ENCODE measurements around the gene TMEM233.

TMEM233 gene

GRCh38 chr12:119594772-119595445, 1.3 kb downstream of the TMEM233 start:
- Histone ChIP-seq H3K36me3 (ENCODE audit: insufficient read depth, low read length) (no peaks in the 10 kb centered on the region), H3K4me3 (no peak overlapping the region), H3K27ac (no peak overlapping the region), H3K9ac (ENCODE audit: insufficient read length) (no peak overlapping the region), H3K9me3 (ENCODE audit: low read depth, low read length) (no peaks in the 10 kb centered on the region)
- TF ChIP-seq FOXP2 (optimal IDR thresholded peaks at IDR 0.05; ENCODE audit: control extremely low read depth, extremely low read length, insufficient read depth) (no peak), EZH2 (IDR thresholded peaks at IDR 0.05) (no peak), POLR2AphosphoS5 (IDR thresholded peaks at IDR 0.05; ENCODE audit: borderline replicate concordance, low read depth, low read length) (no peak)
- no peak for DNase-seq (ENCODE audit: low read depth, low spot score)

GRCh38 chr12:119598159-119598558, 4.6 kb downstream of the TMEM233 start:
- TF ChIP-seq FOXP2 (optimal IDR thresholded peaks at IDR 0.05; ENCODE audit: control extremely low read depth, extremely low read length, insufficient read depth) = no peak
- no peak for TF ChIP-seq POLR2AphosphoS5 (IDR thresholded peaks at IDR 0.05; ENCODE audit: borderline replicate concordance, low read depth, low read length)
- no peak for TF ChIP-seq EZH2 (IDR thresholded peaks at IDR 0.05)
- H3K27ac ChIP-seq = no peak overlapping the region
- no peak overlapping the region for H3K9ac ChIP-seq (ENCODE audit: insufficient read length)
- H3K4me3 ChIP-seq = no peak overlapping the region
- no peaks in the 10 kb centered on the region for H3K36me3 ChIP-seq (ENCODE audit: insufficient read depth, low read length)
- no peaks in the 10 kb centered on the region for H3K9me3 ChIP-seq (ENCODE audit: low read depth, low read length)
- no peak for DNase-seq (ENCODE audit: low read depth, low spot score)

- no peak overlapping the region for H3K27ac ChIP-seq
- TF ChIP-seq EZH2 (IDR thresholded peaks at IDR 0.05) (no peak), FOXP2 (optimal IDR thresholded peaks at IDR 0.05; ENCODE audit: control extremely low read depth, extremely low read length, insufficient read depth) (no peak), POLR2AphosphoS5 (IDR thresholded peaks at IDR 0.05; ENCODE audit: borderline replicate concordance, low read depth, low read length) (no peak)
These were observed 8.5 kb downstream of the TMEM233 start for GRCh38 chr12:119601877-119602733.

DNA sequence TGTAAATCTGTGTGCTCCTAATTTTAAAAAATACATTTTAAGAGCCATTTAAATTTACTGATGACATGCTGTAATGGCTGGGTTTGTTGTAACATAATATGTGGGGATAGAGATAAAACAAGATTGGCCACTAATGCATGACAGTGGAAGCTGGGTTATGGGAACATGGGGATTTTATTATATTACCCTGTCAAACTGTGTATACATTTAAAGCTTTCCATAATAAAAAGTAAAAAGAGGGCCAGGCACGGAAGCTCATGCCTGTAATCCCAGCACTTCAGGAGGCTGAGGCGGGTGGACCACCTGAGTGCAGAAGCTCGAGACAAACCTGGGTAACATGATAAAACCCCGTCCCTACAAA, 9.1 kb downstream of the TMEM233 start:
- no peaks in the 10 kb centered on the region for H3K9me3 ChIP-seq (ENCODE audit: low read depth, low read length)
- DNase-seq (ENCODE audit: low read depth, low spot score) = no peak

More at GRCh38 chr12:119601877-119602733, 8.5 kb downstream of the TMEM233 start:
- Histone ChIP-seq H3K9ac (ENCODE audit: insufficient read length) (no peak overlapping the region), H3K4me3 (no peak overlapping the region), H3K9me3 (ENCODE audit: low read depth, low read length) (no peaks in the 10 kb centered on the region), H3K36me3 (ENCODE audit: insufficient read depth, low read length) (no peaks in the 10 kb centered on the region)
- no peak for DNase-seq (ENCODE audit: low read depth, low spot score)

DNA sequence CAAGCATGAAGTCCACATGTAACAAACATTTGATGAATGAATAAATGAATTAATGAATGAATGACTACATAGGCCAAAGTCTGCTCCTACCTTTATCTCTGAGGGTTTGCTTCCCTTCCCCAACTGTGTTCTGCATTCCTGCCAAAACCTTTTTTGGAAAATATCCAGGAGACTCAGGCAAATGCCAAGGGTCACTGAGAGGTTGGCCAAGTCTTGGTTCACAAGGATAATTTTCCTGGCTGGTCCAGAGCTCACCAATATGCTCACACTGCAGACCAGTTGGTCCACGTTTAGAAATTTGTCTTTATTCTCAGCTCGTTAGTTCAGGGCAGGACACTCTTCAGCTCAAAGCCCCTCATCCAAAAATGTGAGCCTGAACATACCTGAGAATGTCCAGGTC, 10.2 kb downstream of the TMEM233 start:
- H3K36me3 ChIP-seq (ENCODE audit: insufficient read depth, low read length) = no peaks in the 10 kb centered on the region
- TF ChIP-seq POLR2AphosphoS5 (IDR thresholded peaks at IDR 0.05; ENCODE audit: borderline replicate concordance, low read depth, low read length) (no peak), FOXP2 (optimal IDR thresholded peaks at IDR 0.05; ENCODE audit: control extremely low read depth, extremely low read length, insufficient read depth) (no peak)
- no peaks in the 10 kb centered on the region for H3K9me3 ChIP-seq (ENCODE audit: low read depth, low read length)
- no peak overlapping the region for H3K4me3 ChIP-seq
- no peak overlapping the region for H3K9ac ChIP-seq (ENCODE audit: insufficient read length)
- DNase-seq (ENCODE audit: low read depth, low spot score) = no peak
- no peak overlapping the region for H3K27ac ChIP-seq

More for the DNA sequence above, 9.1 kb downstream of the TMEM233 start:
- TF ChIP-seq EZH2 (IDR thresholded peaks at IDR 0.05) (no peak), POLR2AphosphoS5 (IDR thresholded peaks at IDR 0.05; ENCODE audit: borderline replicate concordance, low read depth, low read length) (no peak), FOXP2 (optimal IDR thresholded peaks at IDR 0.05; ENCODE audit: control extremely low read depth, extremely low read length, insufficient read depth) (no peak)
- Histone ChIP-seq H3K4me3 (no peak overlapping the region), H3K36me3 (ENCODE audit: insufficient read depth, low read length) (no peaks in the 10 kb centered on the region), H3K27ac (no peak overlapping the region), H3K9ac (ENCODE audit: insufficient read length) (no peak overlapping the region)

DNA sequence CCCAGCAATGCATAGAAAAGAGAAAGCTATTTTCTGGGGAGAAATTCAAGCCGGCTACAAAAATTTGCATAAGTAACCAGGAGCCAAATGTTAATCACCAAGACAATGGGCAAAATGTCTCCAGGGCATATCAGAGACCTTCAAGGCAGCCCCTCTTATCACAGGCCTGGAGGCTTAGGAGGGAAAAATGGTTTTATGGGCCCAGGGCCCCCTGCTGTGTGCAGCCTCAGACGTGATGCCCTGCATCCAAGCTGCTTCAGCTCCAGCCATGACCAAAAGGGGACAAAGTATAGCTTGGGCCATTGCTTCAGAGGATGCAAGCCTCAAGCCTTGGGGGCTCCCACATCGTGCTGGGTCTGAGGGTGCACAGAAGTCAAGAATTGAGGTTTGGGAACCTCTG, 15.8 kb downstream of the TMEM233 start:
- DNase-seq (ENCODE audit: low read depth, low spot score) = no peak
- no peak for TF ChIP-seq POLR2AphosphoS5 (IDR thresholded peaks at IDR 0.05; ENCODE audit: borderline replicate concordance, low read depth, low read length)
- TF ChIP-seq EZH2 (IDR thresholded peaks at IDR 0.05) = no peak
- no peak for TF ChIP-seq FOXP2 (optimal IDR thresholded peaks at IDR 0.05; ENCODE audit: control extremely low read depth, extremely low read length, insufficient read depth)
- Histone ChIP-seq H3K27ac (no peak overlapping the region), H3K36me3 (ENCODE audit: insufficient read depth, low read length) (no peaks in the 10 kb centered on the region), H3K9ac (ENCODE audit: insufficient read length) (no peak overlapping the region), H3K4me3 (no peak overlapping the region), H3K9me3 (ENCODE audit: low read depth, low read length) (no peaks in the 10 kb centered on the region)

- Histone ChIP-seq H3K27ac (no peak overlapping the region), H3K4me3 (no peak overlapping the region), H3K9me3 (ENCODE audit: low read depth, low read length) (no peaks in the 10 kb centered on the region), H3K36me3 (ENCODE audit: insufficient read depth, low read length) (no peaks in the 10 kb centered on the region), H3K9ac (ENCODE audit: insufficient read length) (no peak overlapping the region)
- DNase-seq (ENCODE audit: low read depth, low spot score) = no peak
- TF ChIP-seq EZH2 (IDR thresholded peaks at IDR 0.05) (no peak), FOXP2 (optimal IDR thresholded peaks at IDR 0.05; ENCODE audit: control extremely low read depth, extremely low read length, insufficient read depth) (no peak), POLR2AphosphoS5 (IDR thresholded peaks at IDR 0.05; ENCODE audit: borderline replicate concordance, low read depth, low read length) (no peak)
These were observed 19.9 kb downstream of the TMEM233 start for GRCh38 chr12:119613319-119613936.

GRCh38 chr12:119614705-119615104, 21.1 kb downstream of the TMEM233 start:
- Histone ChIP-seq H3K9me3 (ENCODE audit: low read depth, low read length) (no peaks in the 10 kb centered on the region), H3K9ac (ENCODE audit: insufficient read length) (no peak overlapping the region), H3K27ac (no peak overlapping the region), H3K36me3 (ENCODE audit: insufficient read depth, low read length) (no peaks in the 10 kb centered on the region), H3K4me3 (no peak overlapping the region)
- TF ChIP-seq POLR2AphosphoS5 (IDR thresholded peaks at IDR 0.05; ENCODE audit: borderline replicate concordance, low read depth, low read length) (no peak), EZH2 (IDR thresholded peaks at IDR 0.05) (no peak), FOXP2 (optimal IDR thresholded peaks at IDR 0.05; ENCODE audit: control extremely low read depth, extremely low read length, insufficient read depth) (no peak)
- no peak for DNase-seq (ENCODE audit: low read depth, low spot score)

Data from SK-N-MC (cell line).